DOHH2 (cell line): Measurements from ENCODE around the gene IFT88.

Experiments
- H3F3A ChIP-seq: fragments of 200-600 bp; sonication (generic), shearing (Covaris generic); 2 replicates; pipeline ENCODE4 v1.6.0; 2016; ENCODE audit warnings: antibody characterized with exemption, mild to moderate bottlenecking; ENCODE audit not compliant: control insufficient read depth, insufficient read depth
- H3K27ac ChIP-seq: fragments of 200-600 bp; sonication (generic); 2 replicates; pipeline ENCODE4 v1.5.1; 2014; ENCODE audit warnings: low read depth, mild to moderate bottlenecking, low read length, moderate library complexity
- H3K27me3 ChIP-seq: fragments of 200-600 bp; sonication (generic); 2 replicates; pipeline ENCODE4 v1.6.1; 2014; ENCODE audit warnings: mild to moderate bottlenecking, low read length, mixed read lengths; ENCODE audit not compliant: control insufficient read depth
- H3K36me3 ChIP-seq: fragments of 200-600 bp; sonication (generic); 2 replicates; pipeline ENCODE4 v1.6.1; 2014; ENCODE audit warnings: mild to moderate bottlenecking, low read length, moderate library complexity, mixed read lengths; ENCODE audit not compliant: control insufficient read depth
- H3K4me1 ChIP-seq: fragments of 200-600 bp; sonication (generic); 2 replicates; pipeline ENCODE4 v1.6.1; 2014; ENCODE audit warnings: mild to moderate bottlenecking, low read length, mixed read lengths; ENCODE audit not compliant: control insufficient read depth
- H3K4me2 ChIP-seq: fragments of 200-600 bp; sonication (generic); 2 replicates; pipeline ENCODE4 v1.6.0; 2014; ENCODE audit warnings: mild to moderate bottlenecking, low read length, moderate library complexity
- H3K4me3 ChIP-seq: fragments of 200-600 bp; sonication (generic); 2 replicates; pipeline ENCODE4 v1.5.1; 2014; ENCODE audit warnings: mild to moderate bottlenecking, low read length, mixed read lengths
- H3K79me2 ChIP-seq: fragments of 200-600 bp; sonication (generic); 2 replicates; pipeline ENCODE4 v1.6.1; 2014; ENCODE audit warnings: mild to moderate bottlenecking, low read length, mixed read lengths; ENCODE audit not compliant: control insufficient read depth
- H3K9me2 ChIP-seq: fragments of 200-600 bp; sonication (generic); replicated peaks from 2 replicates; pipeline ENCODE4 v1.6.1; 2014; ENCODE audit warnings: mild to moderate bottlenecking, low read length, mixed read lengths; ENCODE audit not compliant: control insufficient read depth
- H3K9me3 ChIP-seq: fragments of 200-600 bp; sonication (generic); 2 replicates; pipeline ENCODE4 v1.6.1; 2014; ENCODE audit warnings: antibody characterized with exemption, low read length, mixed read lengths; ENCODE audit not compliant: control insufficient read depth, insufficient read depth
- H4K20me1 ChIP-seq: fragments of 200-600 bp; sonication (generic); 2 replicates; pipeline ENCODE4 v1.6.0; 2014; ENCODE audit warnings: low read depth, mild to moderate bottlenecking, antibody characterized with exemption, low read length, moderate library complexity; ENCODE audit not compliant: control insufficient read depth, insufficient read depth
- CTCF ChIP-seq: fragments of 200-600 bp; sonication (generic); IDR thresholded peaks from one replicate; pipeline ENCODE4 v1.5.1; 2014; ENCODE audit warnings: antibody characterized with exemption, mild to moderate bottlenecking, low read depth, low read length; ENCODE audit not compliant: poor library complexity, severe bottlenecking
- EZH2phosphoT487 ChIP-seq: fragments of 200-600 bp; sonication (generic); IDR thresholded peaks from 2 replicates; pipeline ENCODE4 v1.6.1; 2017; ENCODE audit warnings: borderline replicate concordance, mild to moderate bottlenecking, antibody characterized with exemption, low read length, moderate library complexity, mixed read lengths

The IFT88 gene

GRCh38 chr13:20727856-20728255 is 160.9 kb downstream of the IFT88 start:
- Histone ChIP-seq H3K4me1 (no peaks in the 10 kb centered on the region), H3K4me2 (no peak overlapping the region), H3K9me3 (no peaks in the 10 kb centered on the region), H3K9me2 (no peaks in the 10 kb centered on the region), H3K36me3 (no peaks in the 10 kb centered on the region), H3K4me3 (no peak overlapping the region), H3K27me3 (no peaks in the 10 kb centered on the region), H3F3A (no peaks in the 10 kb centered on the region), H4K20me1 (no peaks in the 10 kb centered on the region), H3K27ac (no peak overlapping the region), H3K79me2 (no peaks in the 10 kb centered on the region)
- TF ChIP-seq EZH2phosphoT487, result no peak
- TF ChIP-seq CTCF, result no peak

- Histone ChIP-seq H3F3A (no peaks in the 10 kb centered on the region), H3K9me2 (no peaks in the 10 kb centered on the region), H3K27me3 (no peaks in the 10 kb centered on the region), H3K27ac (no peak overlapping the region), H3K79me2 (no peaks in the 10 kb centered on the region), H3K9me3 (no peaks in the 10 kb centered on the region), H4K20me1 (no peaks in the 10 kb centered on the region), H3K4me3 (no peak overlapping the region), H3K4me2 (no peak overlapping the region), H3K36me3 (no peaks in the 10 kb centered on the region), H3K4me1 (no peaks in the 10 kb centered on the region)
- TF ChIP-seq CTCF, result no peak
- no peak for TF ChIP-seq EZH2phosphoT487
Measured at GRCh38 chr13:20728579-20729311, 161.8 kb downstream of the IFT88 start.

- H3K4me3 ChIP-seq, result no peak overlapping the region
- no peaks in the 10 kb centered on the region for H3K27me3 ChIP-seq
- no peak for TF ChIP-seq CTCF
- TF ChIP-seq EZH2phosphoT487, result no peak
- no peaks in the 10 kb centered on the region for H3K79me2 ChIP-seq
- no peaks in the 10 kb centered on the region for H3K9me3 ChIP-seq
- no peaks in the 10 kb centered on the region for H3K9me2 ChIP-seq
- no peaks in the 10 kb centered on the region for H3K4me1 ChIP-seq
- H3K27ac ChIP-seq, result no peak overlapping the region
- no peaks in the 10 kb centered on the region for H4K20me1 ChIP-seq
- no peaks in the 10 kb centered on the region for H3F3A ChIP-seq
- H3K4me2 ChIP-seq, result no peak overlapping the region
- no peaks in the 10 kb centered on the region for H3K36me3 ChIP-seq
Measured at GRCh38 chr13:20729633-20730585, 163.0 kb downstream of the IFT88 start.
